Activated naive CD4-positive, alpha-beta T cell (primary cell): ENCODE measurements around the gene PIK3R1.
A peak's percentile ranks its signal among the peaks of the same experiment; 100 is the strongest.
"Not testable (repeated sequence)": the region's sequence is repeated elsewhere in the genome, so short reads cannot be mapped to it uniquely, and the experiment has no call there.

Source experiments
- DNase-seq, 4 experiments: peaks; one replicate each; lab custom pipeline; 2025; lab: John Stamatoyannopoulos, UW

Gene PIK3R1

DNA sequence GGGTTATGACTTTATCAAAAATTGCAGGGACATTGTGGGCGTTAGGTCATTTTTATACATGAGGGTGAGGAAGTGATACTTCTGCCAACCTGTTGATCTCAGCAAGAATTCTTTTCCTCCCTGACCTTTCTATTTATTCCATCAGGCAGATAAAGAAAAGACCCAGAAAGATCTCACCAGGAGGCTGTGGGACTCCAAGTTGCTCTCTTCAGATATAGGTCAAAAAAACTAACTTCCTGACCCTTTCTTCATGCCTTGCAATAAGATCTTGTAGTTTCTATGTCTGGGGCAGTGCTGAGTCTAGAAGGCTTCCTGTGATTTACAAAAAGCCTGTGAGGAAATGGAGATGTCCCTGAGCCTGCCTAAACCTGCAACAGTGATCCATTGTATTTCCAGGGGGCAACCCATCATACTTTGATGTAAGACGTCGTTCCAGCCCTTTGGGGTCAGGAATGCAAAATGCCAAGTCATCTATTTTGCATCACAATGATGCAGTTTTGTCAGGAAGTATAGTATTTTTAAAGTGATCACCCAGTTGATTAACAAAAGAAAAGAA lies 22.0 kb upstream of the PIK3R1 start:
- no peak for DNase-seq

DNA sequence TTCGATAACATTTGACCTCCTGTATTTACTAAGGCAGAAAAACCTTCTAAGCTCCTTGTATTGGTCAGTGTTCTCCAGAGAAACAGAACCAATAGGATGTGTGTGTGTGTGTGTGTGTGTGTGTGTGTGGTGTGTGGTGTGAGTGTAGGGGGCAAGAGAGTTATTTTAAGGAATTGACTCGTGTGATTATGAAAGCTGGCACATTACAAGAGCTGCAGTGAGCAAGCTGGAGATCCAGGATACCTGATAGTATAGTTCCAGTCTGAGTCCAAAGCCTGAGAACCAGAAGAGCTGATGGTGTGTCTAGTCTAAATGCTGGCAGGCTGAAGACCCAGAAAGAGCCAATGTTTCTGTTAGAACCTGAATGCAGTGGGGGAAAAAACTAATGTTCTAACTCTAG lies 21.2 kb upstream of the PIK3R1 start:
- DNase-seq: no peak

- DNase-seq: no peak
Observed at GRCh38 chr5:68195137-68195536, 20.4 kb upstream of the PIK3R1 start.

DNA sequence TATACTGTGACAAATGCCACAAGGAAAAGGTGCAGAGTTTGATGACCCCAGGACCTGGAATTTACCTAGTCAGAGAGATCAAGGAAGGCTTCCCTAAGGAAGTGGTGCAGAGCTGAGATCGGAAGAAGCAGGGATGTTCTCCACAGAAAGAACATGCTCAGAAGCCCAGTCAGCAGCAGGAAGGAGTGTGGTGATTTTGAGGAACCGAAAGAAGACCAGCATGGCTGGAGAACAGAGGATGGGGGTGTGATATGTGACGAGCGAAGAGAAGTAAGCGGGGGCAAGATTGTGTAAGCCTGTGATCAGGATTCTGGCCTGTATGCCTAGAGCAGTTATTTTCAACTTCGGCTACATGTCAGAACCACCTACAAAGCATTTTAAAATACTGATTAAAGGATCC lies 18.7 kb upstream of the PIK3R1 start:
- no peak for DNase-seq

DNA sequence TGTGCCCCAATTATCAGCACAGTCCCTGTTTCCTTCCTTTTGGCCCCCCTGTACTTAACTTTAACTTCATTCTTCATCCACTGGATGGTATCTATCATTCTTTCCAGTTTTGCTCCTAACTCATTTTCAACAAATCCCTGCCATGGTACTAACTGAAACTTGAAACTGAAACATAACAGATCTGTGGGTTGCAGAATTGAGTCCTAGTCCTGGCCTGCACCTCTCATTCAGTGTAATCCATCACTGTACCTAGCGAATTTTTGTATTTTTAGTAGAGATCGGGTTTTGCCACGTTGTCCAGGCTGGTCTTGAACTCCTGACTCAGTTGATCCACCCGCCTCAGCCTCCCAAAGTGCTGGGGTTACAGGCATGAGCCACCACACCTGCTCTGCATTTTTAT lies 15.3 kb upstream of the PIK3R1 start:
- DNase-seq: no peak

DNA sequence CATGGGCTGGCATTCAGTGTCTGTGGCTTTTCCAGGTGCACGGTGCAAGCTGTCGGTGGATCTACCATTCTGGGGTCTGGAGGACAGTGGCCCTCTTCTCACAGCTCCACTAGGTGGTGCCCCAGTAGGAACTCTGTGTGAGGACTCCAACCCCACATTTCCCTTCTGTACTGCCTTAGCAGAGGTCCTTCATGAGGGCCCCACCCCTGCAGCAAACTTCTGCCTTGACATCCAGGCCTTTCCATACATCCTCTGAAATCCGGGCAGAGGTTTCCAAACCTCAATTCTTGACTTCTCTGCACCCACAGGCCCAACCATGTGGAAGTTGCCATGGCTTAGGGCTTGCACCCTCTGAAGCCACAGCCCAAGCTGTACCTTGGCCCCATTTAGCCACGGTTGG lies 4.9 kb upstream of the PIK3R1 start:
- not testable (repeated sequence) for DNase-seq

- DNase-seq: no peak
Observed at GRCh38 chr5:68214482-68215207, 911 bp upstream of the PIK3R1 start.

- DNase-seq: peak in 3 of 4 experiments; percentile 63 to 85 (median 71)
Observed at GRCh38 chr5:68215898-68216244, 315 bp downstream of the PIK3R1 start.

DNA sequence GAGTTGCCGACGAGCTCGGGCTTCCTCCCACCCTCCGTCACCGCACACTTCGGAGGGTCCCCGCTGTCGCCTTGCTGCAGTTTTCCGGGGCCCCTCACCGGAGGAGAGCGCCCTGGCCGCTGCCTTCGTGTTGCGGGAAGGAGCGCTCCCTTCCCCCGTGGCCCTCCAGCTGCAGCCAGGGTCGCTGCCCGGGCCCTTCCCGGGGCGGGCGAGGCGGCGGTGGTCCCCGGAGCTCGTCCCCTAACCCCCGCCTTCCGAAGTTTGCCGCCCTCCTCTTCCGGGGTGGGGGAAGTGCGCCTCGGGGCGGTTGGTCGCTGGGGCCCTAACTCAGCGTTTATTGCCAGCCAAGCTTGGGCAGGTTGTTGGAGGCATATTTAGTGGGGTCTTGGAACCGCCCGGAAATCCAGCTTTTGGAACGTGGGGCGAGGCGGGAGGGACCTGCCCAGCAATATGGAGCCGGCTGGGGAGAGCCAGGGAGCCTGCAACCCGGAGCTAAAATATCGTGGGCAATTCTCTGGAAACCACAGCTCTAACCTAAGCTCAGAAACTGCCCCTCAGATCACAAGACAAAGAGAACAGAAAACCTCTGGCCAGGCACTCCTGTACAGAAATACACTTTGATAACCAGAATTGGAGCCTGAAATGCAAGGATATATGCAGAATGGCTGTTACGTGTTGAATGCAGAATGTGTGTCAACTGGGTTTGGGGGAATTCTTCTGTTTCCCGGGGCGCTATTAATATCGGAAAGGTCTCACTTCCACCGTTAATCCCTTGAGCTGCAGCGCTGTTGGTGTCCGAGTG lies 890 bp downstream of the PIK3R1 start:
- DNase-seq: peak in 3 of 4 experiments; percentile 19 to 47 (median 32)

DNA sequence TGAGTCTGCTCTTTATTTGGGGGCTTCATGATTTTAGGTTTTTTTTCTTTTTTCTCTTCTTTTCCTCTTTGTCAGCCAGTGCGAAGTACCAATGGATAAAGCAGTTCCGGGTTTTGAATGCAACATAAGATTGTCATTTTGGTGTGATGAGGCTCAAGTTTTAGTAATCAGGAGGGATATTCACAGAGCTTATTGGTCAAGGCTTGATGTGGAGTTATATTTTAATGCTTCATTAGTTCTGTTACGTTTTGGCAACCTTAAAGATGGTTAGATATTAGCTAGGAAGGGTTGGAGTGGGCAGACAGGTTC lies 1.4 kb downstream of the PIK3R1 start:
- no peak for DNase-seq

GRCh38 chr5:68217528-68217927 lies 2.0 kb downstream of the PIK3R1 start:
- no peak for DNase-seq

- DNase-seq: no peak
Observed at GRCh38 chr5:68219161-68219816, 3.7 kb downstream of the PIK3R1 start.

- DNase-seq: no peak
Observed at GRCh38 chr5:68220260-68220659, 4.7 kb downstream of the PIK3R1 start.

DNA sequence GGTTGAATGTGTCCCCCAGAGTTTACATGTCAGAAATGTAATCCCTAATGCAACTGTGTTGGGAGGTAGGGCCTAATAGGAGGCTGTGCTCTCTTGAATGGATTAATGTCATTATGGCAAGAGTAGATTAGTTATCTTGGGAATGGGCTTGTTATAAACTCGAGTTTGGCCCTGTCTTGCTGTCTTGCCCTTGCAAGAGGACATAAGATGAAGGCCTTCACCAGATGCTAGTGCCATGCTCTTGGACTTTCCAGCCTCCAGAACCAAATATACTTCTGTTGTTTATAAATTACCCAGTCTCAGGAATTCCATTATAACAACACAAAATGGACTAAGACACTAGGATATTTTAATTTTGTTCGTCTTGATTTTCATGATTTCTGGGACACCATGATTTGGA lies 5.4 kb downstream of the PIK3R1 start:
- no peak for DNase-seq

DNA sequence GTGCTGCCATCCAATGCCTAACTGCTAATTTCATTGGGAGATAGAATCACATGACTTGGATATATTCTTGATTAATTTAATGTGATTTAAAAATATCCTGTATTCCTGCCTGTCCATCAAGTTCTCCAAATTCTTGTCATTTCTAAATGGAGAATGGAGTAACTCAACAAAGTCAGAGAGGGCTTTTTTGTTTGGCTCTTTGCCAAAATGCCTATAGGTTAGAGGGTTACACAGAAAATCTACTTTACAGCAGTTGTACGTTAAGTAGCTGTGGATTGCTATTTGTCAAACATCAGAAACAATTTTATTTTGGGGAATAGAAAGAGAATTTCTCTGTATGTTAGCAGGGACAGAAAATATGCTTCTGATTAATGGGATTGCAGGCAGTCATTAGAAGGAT lies 5.9 kb downstream of the PIK3R1 start:
- no peak for DNase-seq

GRCh38 chr5:68222310-68222709 lies 6.8 kb downstream of the PIK3R1 start:
- no peak for DNase-seq

DNA sequence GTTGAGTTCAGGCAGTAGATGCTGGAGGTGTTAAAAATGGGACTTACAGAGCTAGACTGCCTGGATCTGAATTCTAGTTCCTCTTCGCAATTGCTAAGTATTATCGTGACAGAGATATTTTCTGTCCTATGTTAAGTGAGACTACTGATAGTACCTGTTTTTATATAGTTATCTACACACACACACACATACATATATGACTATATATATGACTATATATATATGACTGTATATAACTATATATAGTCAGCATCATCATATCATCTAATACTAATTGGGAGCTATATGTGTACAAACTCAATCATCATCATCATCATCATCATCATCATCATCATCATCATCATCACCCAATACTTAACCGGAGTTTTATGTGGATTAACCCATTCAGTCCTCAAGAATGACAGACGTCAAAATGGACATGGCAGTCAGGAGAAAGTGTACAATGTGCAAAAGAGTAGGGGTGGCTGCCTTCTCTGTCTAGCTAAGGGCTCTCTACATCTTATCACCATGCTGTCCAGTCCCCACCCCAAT lies 7.3 kb downstream of the PIK3R1 start:
- DNase-seq: no peak

DNA sequence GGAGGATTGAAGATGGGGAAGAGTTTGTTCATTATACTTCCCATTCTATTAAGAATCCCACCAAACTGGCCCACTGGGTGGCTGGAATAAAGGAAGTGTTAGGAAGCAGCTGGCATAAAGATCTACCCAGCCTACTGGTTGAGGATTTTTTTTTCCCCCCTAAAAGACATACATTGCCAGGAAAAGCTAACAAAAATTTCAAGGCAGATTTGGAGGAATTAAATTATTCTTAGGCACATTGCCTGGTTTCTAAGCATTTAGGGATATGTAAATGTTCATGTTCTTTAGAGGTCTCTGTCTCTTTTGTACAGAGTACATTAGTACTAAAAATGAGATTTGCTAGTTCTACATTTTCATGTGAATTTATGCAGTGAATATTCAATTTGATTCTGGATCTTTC lies 8.3 kb downstream of the PIK3R1 start:
- DNase-seq: no peak

- no peak for DNase-seq
Observed at GRCh38 chr5:68224509-68225187, 9.1 kb downstream of the PIK3R1 start.

DNA sequence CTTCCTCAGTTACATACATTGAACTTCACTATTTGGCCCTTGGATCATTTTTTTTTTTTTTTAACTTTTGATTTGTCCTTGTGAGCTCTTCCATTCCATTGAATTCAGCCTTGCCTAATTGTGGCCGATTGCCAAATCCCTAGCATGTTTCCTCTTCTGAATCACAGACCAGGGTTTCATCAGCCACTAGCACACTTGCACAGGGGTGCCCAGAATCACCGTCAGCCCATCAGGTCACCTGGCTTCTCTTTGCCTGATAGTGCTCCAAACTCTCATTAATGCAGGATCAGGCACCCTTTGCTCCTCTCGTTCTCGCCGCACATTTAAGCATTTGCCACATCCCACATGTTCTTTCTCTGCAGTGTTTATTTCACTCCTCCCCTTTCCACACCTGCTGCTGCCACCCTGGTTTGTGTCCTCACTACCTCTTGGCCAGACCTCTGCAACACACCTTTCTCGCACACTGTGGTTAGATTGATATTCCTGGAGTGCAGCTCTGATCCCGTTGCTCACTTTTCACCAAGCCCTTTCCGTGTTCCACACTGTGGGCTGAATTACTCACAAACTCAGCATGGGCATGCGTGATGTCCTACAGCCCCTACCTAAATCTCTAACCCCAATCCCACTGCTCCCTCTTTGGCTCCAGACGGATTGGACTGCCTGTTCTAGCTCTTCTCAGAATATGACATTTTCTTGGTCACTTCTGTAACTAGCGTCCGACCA lies 9.8 kb downstream of the PIK3R1 start:
- DNase-seq: no peak

- DNase-seq: no peak
Observed at GRCh38 chr5:68225911-68226545, 10.5 kb downstream of the PIK3R1 start.
